GM19099 (cell line): Measurements from ENCODE around the gene DGLUCY.

Experiments used
- POLR2A ChIP-seq: IDR thresholded peaks from 3 replicates; pipeline ENCODE4 v1.6.1; 2011; ENCODE audit warnings: low read depth; ENCODE audit not compliant: insufficient read length; ENCODE audit errors: extremely low read depth

The DGLUCY gene, protein sequence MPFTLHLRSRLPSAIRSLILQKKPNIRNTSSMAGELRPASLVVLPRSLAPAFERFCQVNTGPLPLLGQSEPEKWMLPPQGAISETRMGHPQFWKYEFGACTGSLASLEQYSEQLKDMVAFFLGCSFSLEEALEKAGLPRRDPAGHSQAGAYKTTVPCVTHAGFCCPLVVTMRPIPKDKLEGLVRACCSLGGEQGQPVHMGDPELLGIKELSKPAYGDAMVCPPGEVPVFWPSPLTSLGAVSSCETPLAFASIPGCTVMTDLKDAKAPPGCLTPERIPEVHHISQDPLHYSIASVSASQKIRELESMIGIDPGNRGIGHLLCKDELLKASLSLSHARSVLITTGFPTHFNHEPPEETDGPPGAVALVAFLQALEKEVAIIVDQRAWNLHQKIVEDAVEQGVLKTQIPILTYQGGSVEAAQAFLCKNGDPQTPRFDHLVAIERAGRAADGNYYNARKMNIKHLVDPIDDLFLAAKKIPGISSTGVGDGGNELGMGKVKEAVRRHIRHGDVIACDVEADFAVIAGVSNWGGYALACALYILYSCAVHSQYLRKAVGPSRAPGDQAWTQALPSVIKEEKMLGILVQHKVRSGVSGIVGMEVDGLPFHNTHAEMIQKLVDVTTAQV

GRCh38 chr14:91113829-91114078 lies at the start of gene DGLUCY:
Gene DGLUCY, plus strand, starts transcription at chr14:91114073. Its CDS starts 46,222 bp downstream, at chr14:91160295.
- TF ChIP-seq POLR2A = no peak

DNA sequence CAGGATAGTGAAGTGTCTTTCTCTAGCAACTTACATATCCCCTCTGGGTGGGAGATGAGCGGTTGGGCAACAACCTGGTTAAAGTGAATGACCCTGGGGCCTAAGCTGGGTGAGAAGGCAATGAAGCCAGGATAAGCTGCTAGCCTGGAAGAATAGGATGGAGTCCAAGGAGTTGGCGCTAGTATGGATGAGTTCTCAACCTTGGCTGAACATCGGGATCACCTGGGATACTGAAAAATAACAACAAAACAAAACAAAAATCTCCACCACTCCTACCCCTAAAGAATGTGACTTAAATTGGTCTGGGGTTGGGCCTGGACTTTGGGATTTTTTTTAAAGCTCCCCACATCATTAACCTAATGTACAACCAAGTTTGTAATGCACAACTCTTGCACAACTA lies 48.6 kb upstream of the DGLUCY start:
- TF ChIP-seq POLR2A = no peak

- TF ChIP-seq POLR2A = no peak
These were observed 46.7 kb upstream of the DGLUCY start for GRCh38 chr14:91067186-91067585.

- no peak for TF ChIP-seq POLR2A
These were observed 45.2 kb upstream of the DGLUCY start for GRCh38 chr14:91068642-91069041.

GRCh38 chr14:91070572-91070971 lies 43.3 kb upstream of the DGLUCY start:
- TF ChIP-seq POLR2A = no peak

DNA sequence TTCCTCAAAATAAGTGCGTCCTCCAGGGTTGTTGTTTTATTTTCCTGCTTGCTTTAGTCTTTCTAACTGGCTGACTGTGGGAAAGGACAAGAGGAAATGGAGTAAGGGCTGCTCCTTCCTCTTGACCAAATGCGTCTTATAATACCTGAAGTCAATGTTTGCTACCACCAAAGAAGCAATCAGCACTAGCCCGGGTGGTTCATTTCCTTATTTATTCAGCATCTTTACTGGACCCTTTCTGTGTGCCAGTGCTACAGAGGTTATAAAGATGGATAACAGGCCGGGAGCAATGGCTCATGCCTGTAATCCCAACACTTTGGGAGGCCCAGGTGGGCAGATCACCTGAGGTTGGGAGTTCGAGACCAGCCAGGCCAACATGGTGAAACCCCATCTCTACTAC lies 38.3 kb upstream of the DGLUCY start:
- no peak for TF ChIP-seq POLR2A

GRCh38 chr14:91078095-91078737 lies 35.7 kb upstream of the DGLUCY start:
- no peak for TF ChIP-seq POLR2A

DNA sequence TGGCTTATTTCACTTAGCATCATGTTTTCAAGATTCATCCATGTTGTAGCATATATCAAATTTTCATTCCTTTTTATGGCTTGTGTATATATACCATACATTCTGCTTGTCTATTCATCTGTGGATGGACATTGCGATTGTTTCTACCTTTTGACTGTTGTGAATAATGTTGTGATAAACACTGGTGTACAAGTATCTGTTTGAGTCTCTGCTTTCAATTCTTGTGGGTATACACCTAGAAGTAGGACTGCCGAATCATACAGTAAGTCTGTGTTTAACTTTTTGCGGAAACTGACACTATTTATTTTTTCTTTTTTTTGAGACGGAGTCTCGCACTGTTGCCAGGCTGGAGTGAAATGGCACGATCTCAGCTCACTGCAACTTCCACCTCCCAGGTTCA lies 33.8 kb upstream of the DGLUCY start:
- TF ChIP-seq POLR2A = no peak

- TF ChIP-seq POLR2A = no peak
These were observed 31.6 kb upstream of the DGLUCY start for GRCh38 chr14:91082282-91082681.

DNA sequence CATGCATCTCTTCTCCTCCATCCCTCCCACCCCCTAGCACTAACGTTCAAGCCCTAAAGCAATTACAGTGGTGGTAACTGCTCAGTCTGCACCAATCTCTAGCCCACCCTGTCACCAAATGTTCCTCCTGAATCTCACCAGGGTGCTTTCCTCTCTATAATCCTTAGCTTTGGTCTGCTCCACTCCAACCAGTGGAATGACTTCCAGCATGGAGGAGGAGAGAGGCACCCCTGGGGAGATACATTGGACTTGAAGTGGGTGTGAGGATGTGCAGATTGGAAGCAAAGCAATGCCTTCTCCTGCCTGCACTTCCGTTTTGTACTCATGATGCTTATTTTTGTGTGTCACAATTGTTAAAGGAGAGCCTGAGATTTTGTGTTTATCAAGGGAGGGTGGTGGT lies 29.4 kb upstream of the DGLUCY start:
- TF ChIP-seq POLR2A = no peak

DNA sequence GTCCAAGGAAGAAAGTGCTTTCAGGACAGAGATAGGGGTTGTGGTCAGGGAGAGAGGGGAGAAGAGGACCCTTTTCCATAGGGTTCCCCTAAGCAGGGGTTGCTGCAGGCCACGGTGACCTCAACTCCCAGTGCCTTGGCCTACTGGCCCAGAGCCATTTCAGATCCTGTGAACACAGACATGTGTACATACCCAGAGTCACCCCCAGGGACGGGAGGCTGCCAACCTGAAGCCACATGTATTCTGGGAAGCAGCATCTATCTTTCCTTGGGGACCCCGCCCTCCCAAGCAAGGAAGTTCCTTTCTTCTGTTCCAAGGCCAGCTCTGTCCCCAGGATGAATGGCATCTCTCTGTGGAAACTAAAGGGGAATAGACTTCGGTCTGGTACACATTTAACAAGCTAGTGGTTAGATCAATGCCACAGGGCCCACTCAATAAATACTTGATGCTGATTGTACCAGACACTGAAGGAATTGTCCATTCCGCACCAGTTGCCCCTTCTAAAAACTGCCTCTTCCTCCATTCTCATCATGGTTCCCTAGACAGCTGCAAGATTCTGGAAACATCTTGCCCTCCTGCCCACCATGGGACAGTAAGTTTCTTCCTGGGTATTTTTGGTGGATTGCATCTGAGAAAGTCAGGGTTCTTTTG lies 25.2 kb upstream of the DGLUCY start:
- TF ChIP-seq POLR2A = no peak

- no peak for TF ChIP-seq POLR2A
These were observed 23.8 kb upstream of the DGLUCY start for GRCh38 chr14:91089958-91090535.

- no peak for TF ChIP-seq POLR2A
These were observed 23.1 kb upstream of the DGLUCY start for GRCh38 chr14:91090743-91091142.

- TF ChIP-seq POLR2A = no peak
These were observed 21.8 kb upstream of the DGLUCY start for GRCh38 chr14:91092073-91092472.

DNA sequence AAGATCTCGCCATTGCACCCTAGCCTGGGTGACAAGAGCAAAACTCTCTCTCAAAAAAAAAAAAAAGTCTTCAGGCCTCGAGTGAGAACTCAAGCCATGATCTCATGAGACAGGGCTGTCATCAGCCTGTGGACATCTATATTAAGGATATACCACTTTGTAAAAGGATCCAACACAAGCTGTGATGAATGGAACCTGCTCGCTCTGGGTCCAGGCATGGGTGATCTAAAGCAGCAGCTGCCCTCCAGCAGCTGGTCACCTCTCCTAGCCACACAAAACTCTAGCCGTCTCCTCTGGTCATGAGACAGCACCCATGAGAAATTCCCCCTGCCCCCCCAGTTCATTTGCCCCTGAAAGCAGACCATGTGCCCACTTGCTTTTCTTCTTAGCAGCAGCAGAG lies 19.1 kb upstream of the DGLUCY start:
- TF ChIP-seq POLR2A = no peak

GRCh38 chr14:91095178-91095577 lies 18.7 kb upstream of the DGLUCY start:
- no peak for TF ChIP-seq POLR2A

DNA sequence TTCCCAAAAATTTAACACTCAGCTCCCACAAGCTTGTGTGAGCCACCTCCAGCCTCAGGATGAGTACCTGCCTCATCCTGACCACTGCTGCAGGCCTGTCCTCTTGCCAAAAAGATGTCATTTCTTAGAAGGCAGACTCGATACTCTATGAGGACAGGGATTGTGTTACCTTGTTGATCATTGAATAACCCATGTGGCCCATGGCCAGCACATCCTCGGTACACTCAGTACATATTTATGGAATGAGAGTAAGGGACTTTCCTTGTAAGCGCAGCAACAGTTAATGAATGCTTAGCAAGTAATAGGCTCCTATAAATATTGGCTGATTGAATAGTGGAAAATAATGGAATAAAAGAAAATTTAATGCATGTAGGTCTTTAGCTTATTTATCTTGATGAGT lies 15.3 kb upstream of the DGLUCY start:
- no peak for TF ChIP-seq POLR2A
